ENCODE data around the gene NTSR2. TPM values are rescaled to one million over a fixed set of nuclear protein-coding genes. Genes with fewer than 3 reads are reported as not detected.

NTSR2 gene
- total and polyA plus RNA-seq, 2 of the 8 experiments (the other 6 are each of a cell fraction or from before 2014, with no cell fraction given), result 0.05 TPM; not detected in 1

DNA sequence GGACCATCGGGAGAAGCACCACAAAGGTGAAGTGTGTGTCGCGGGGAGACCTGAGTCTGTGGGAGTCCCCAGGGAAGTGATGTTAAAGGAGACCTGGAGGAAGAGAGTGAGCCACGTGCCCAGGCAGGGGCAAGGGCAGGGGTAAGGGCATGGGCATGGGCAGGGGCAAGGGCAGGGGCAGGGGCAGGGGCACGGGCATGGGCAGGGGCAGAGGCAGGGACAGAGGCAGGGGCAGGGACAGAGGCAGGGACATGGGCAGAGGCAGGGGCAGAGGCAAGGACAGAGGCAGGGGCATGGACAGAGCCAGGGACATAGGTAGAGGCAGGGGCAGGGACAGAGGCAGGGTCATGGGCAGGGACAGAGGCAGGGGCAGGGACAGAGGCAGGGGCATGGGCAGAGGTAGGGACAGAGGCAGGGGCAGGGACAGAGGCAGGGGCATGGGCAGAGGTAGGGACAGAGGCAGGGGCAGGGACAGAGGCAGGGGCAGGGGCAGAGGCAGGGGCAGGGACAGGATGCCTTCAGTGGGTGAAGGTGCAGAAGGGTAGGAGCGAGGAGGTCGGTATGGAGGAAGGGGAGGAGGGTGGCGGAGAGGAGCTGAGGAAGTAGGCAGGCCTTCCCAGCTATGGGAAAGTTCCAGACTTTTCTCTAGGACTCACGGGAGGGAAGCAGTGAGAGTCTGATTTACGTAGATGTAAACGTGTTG is 33.3 kb downstream of the NTSR2 start:
- POLR2A ChIA-PET (ENCODE audit: partially characterized antibody), result no interaction called here
- no peak for FAIRE-seq
- H3K36me3 ChIP-seq (ENCODE audit: control insufficient read depth in 2 of 4, insufficient read depth in 4 of 4, low read length in 3 of 4), result peaks cover 4 to 23% (median 20%) of the 10 kb centered on the region in 4 experiments

More for the DNA sequence above, 33.3 kb downstream of the NTSR2 start:
- WGBS, 2 experiments (ENCODE audit: extremely low coverage in 1 of 2, insufficient coverage in 1 of 2, insufficient read length in 1 of 2, insufficient replicate concordance in 2 of 2, low coverage in 1 of 2, low lambda C conversion rate in 2 of 2, missing lambda C conversion rate in 1 of 2), result 93 to 100% methylated on average over 2 to 10 of the region's 11 CpGs
- Histone ChIP-seq H2BK12ac (ENCODE audit: low read depth, low read length) (no peak overlapping the region), H4K5ac (ENCODE audit: insufficient read length, low read depth, low read length) (no peak overlapping the region), H3K9ac (replicated peaks in 1 of 4; ENCODE audit: extremely low read depth in 1 of 4, low read depth in 3 of 4, low read length in 3 of 4) (no peak overlapping the region), H3K23me2 (ENCODE audit: low read depth, low read length) (no peaks in the 10 kb centered on the region; the same call in 1 of the 2 replicates), H3K4ac (replicated peaks; ENCODE audit: insufficient read length, low read depth, low read length) (no peak overlapping the region), H3K27me3 (replicated peaks in 1 of 4; ENCODE audit: control insufficient read depth in 3 of 4, extremely low read depth in 1 of 4, insufficient read depth in 3 of 4, low read length in 3 of 4) (no peaks in the 10 kb centered on the region), H3K9me3 (ENCODE audit: insufficient read depth in 2 of 2, low read depth in 1 of 2, low read length in 1 of 2) (no peaks in the 10 kb centered on the region), H3K23ac (ENCODE audit: insufficient read length) (no peak overlapping the region), H3K56ac (replicated peaks; ENCODE audit: insufficient read length, low read depth, low read length) (no peak overlapping the region), H3K4me2 (ENCODE audit: insufficient read depth in 1 of 2, low read depth in 2 of 2, low read length in 2 of 2) (no peak overlapping the region), H3K18ac (ENCODE audit: extremely low read depth, low read length) (no peak overlapping the region), H2BK20ac (ENCODE audit: low read length) (no peak overlapping the region), H2BK15ac (ENCODE audit: low read length) (no peak overlapping the region), H3K4me1 (replicated peaks in 1 of 4; ENCODE audit: control insufficient read depth in 3 of 4, insufficient read depth in 4 of 4, low read length in 3 of 4) (no peaks in the 10 kb centered on the region), H4K91ac (replicated peaks; ENCODE audit: insufficient read length, low read length) (no peak overlapping the region), H3K27ac (ENCODE audit: low read depth, low read length) (no peak overlapping the region), H2BK5ac (ENCODE audit: low read depth, low read length) (no peak overlapping the region), H3K79me2 (ENCODE audit: control insufficient read depth in 1 of 2, insufficient read depth in 2 of 2, low read length in 2 of 2) (no peaks in the 10 kb centered on the region), H2AK5ac (ENCODE audit: low read depth, low read length) (no peak overlapping the region), H3K14ac (ENCODE audit: insufficient read length) (no peak overlapping the region), H4K8ac (ENCODE audit: extremely low read depth, insufficient read depth, low read length) (no peak overlapping the region), H2AFZ (ENCODE audit: low read length) (no peak overlapping the region), H3K4me3 (ENCODE audit: extremely low read depth in 1 of 4, insufficient read depth in 2 of 4, low read depth in 3 of 4, low read length in 4 of 4) (no peak overlapping the region), H3K79me1 (ENCODE audit: low read depth, low read length) (no peaks in the 10 kb centered on the region), H4K20me1 (replicated peaks in 1 of 2; ENCODE audit: control insufficient read depth in 1 of 2, insufficient read depth in 2 of 2, low read length in 2 of 2) (peaks cover 0 to 2% of the 10 kb centered on the region in 2 experiments), H2BK120ac (replicated peaks; ENCODE audit: low read depth, low read length) (no peak overlapping the region)
- TF ChIP-seq NANOG (IDR thresholded peaks at IDR 0.05; ENCODE audit: insufficient read depth, low read depth, low read length, poor library complexity, severe bottlenecking) (no peak), ASH2L (IDR thresholded peaks at IDR 0.05; ENCODE audit: low read length) (no peak), YY1 (IDR thresholded peaks at IDR 0.05; ENCODE audit: low read depth, low read length) (no peak), CEBPB (IDR thresholded peaks at IDR 0.05; ENCODE audit: low read depth, low read length) (no peak), SP1 (IDR thresholded peaks at IDR 0.05; ENCODE audit: low read depth, low read length) (no peak), BACH1 (IDR thresholded peaks at IDR 0.05; ENCODE audit: low read length) (no peak), CREB1 (IDR thresholded peaks at IDR 0.05) (no peak), KDM4A (IDR thresholded peaks at IDR 0.05; ENCODE audit: low read depth, low read length, severe bottlenecking) (no peak), HDAC2 (IDR thresholded peaks at IDR 0.05; ENCODE audit: borderline replicate concordance in 1 of 2, low read depth in 2 of 2, low read length in 2 of 2) (no peak), RFX5 (IDR thresholded peaks at IDR 0.05; ENCODE audit: borderline replicate concordance, low read depth, low read length) (no peak), EZH2 (IDR thresholded peaks at IDR 0.05; ENCODE audit: low read depth, low read length, severe bottlenecking) (no peak), TBP (IDR thresholded peaks at IDR 0.05; ENCODE audit: low read depth, low read length) (no peak)
- DNase-seq (ENCODE audit: low read depth in 1 of 2, low spot score in 2 of 2), result no peak
- CTCF ChIA-PET (ENCODE audit: partially characterized antibody), result interaction anchor here (0.7 to 1.6 kb wide), 8 partner anchors 10 to 159 kb away, joined by 3 to 6 read pairs (median 3); no protein-coding TSS in a partner anchor
